Ishikawa (cell line): ENCODE measurements around the gene ZNF768.

Experiments
- CEBPB ChIP-seq: IDR thresholded peaks from 2 replicates; pipeline ENCODE4 v1.6.1; 2012
- CREB1 ChIP-seq: IDR thresholded peaks from 2 replicates; pipeline ENCODE4 v1.6.1; 2012; ENCODE audit warnings: low read depth
- EGR1 ChIP-seq: IDR thresholded peaks from 2 replicates; pipeline ENCODE4 v1.6.1; 2012
- EP300 ChIP-seq: IDR thresholded peaks from 2 replicates; pipeline ENCODE4 v1.6.1; 2012; ENCODE audit warnings: borderline replicate concordance
- FOXM1 ChIP-seq: IDR thresholded peaks from 2 replicates; pipeline ENCODE4 v1.6.1; 2012; ENCODE audit warnings: low read depth, borderline replicate concordance
- MAX ChIP-seq: IDR thresholded peaks from 2 replicates; pipeline ENCODE4 v1.6.1; 2012
- NFIC ChIP-seq: IDR thresholded peaks from 2 replicates; pipeline ENCODE4 v1.6.1; 2012
- RAD21 ChIP-seq: IDR thresholded peaks from 2 replicates; pipeline ENCODE4 v1.6.1; 2012; ENCODE audit warnings: low read depth
- REST ChIP-seq: IDR thresholded peaks from 2 replicates; pipeline ENCODE4 v1.6.1; 2012; ENCODE audit warnings: low read depth, mild to moderate bottlenecking
- TAF1 ChIP-seq: IDR thresholded peaks from 2 replicates; pipeline ENCODE4 v1.6.1; 2012; ENCODE audit warnings: low read depth, mild to moderate bottlenecking
- TCF12 ChIP-seq: IDR thresholded peaks from 2 replicates; pipeline ENCODE4 v1.6.1; 2012; ENCODE audit warnings: low read depth
- TEAD4 ChIP-seq: IDR thresholded peaks from 2 replicates; pipeline ENCODE4 v1.6.1; 2012
- USF1 ChIP-seq: IDR thresholded peaks from 2 replicates; pipeline ENCODE4 v1.6.1; 2012
- YY1 ChIP-seq: IDR thresholded peaks from 2 replicates; pipeline ENCODE4 v1.6.1; 2012; ENCODE audit warnings: low read depth
- ZBTB7A ChIP-seq: IDR thresholded peaks from 2 replicates; pipeline ENCODE4 v1.6.1; 2012; ENCODE audit warnings: low read depth

Gene ZNF768

GRCh38 chr16:30570636-30571444 lies 44.5 kb upstream of the ZNF768 start:
- TF ChIP-seq TEAD4 (no peak), CEBPB (no peak), FOXM1 (no peak), REST (peak; percentile 69), RAD21 (no peak), TCF12 (no peak), MAX (0 out of 2 replicates have a peak, but pooled peaks have one; percentile 6), ZBTB7A (0 out of 2 replicates have a peak, but pooled peaks have one; percentile 21), EGR1 (no peak), TAF1 (no peak), CREB1 (no peak), EP300 (no peak), NFIC (no peak), YY1 (no peak), USF1 (no peak)

- TF ChIP-seq CREB1 (no peak), TEAD4 (no peak), EGR1 (no peak)
Observed at GRCh38 chr16:30569746-30570635, 43.6 kb upstream of the ZNF768 start.

GRCh38 chr16:30569281-30569680 lies 42.9 kb upstream of the ZNF768 start:
- TF ChIP-seq MAX (no peak), TCF12 (no peak), REST (no peak), NFIC (no peak), FOXM1 (no peak), CEBPB (no peak)

GRCh38 chr16:30567991-30568638 lies 41.7 kb upstream of the ZNF768 start:
- no peak for TF ChIP-seq NFIC
- TF ChIP-seq USF1 = no peak
- TF ChIP-seq TAF1 = no peak
- TF ChIP-seq CEBPB = 0 out of 2 replicates have a peak, but pooled peaks have one; percentile 39
- TF ChIP-seq YY1 = no peak
- no peak for TF ChIP-seq REST
- no peak for TF ChIP-seq TCF12
